Keratinocyte (primary cell): ENCODE results near the gene MTMR3.

Source experiments
- CTCF ChIP-seq, 3 experiments: IDR thresholded peaks in 1 of 3; conservative IDR thresholded peaks in 1 of 3; optimal IDR thresholded peaks in 1 of 3; 2 replicates in 2 of 3; 3 replicates in 1 of 3; pipeline versions ENCODE3 to v1.5.1; 2011; ENCODE audit warnings: low read length in 3 of 3, mild to moderate bottlenecking in 3 of 3, moderate library complexity in 2 of 3, control low read depth in 1 of 3, inconsistent platforms in 1 of 3; ENCODE audit not compliant: insufficient read depth in 2 of 3; ENCODE audit errors: extremely low read depth in 1 of 3
- EZH2 ChIP-seq: IDR thresholded peaks from one replicate; pipeline ENCODE4 v1.6.1; 2012; ENCODE audit warnings: inconsistent platforms, mild to moderate bottlenecking, low read length, moderate library complexity

GRCh38 chr22:29989446-29989845 is 106.5 kb downstream of the MTMR3 start:
- TF ChIP-seq CTCF (optimal IDR thresholded peaks at IDR 0.05 in 1 of 3, IDR thresholded peaks at IDR 0.05 in 1 of 3, conservative IDR thresholded peaks at IDR 0.05 in 1 of 3; ENCODE audit: extremely low read depth in 1 of 3, insufficient read depth in 2 of 3, low read length in 3 of 3) (no peak), EZH2 (no peak)
